HG03196 (cell line): ENCODE measurements around the gene CROCC.

Experiments
- ATAC-seq: cut with Tn5 transposase; IDR thresholded peaks from one replicate; pipeline ENCODE4 v1.9.1; 2021; ENCODE audit not compliant: unreplicated experiment

Gene CROCC

DNA sequence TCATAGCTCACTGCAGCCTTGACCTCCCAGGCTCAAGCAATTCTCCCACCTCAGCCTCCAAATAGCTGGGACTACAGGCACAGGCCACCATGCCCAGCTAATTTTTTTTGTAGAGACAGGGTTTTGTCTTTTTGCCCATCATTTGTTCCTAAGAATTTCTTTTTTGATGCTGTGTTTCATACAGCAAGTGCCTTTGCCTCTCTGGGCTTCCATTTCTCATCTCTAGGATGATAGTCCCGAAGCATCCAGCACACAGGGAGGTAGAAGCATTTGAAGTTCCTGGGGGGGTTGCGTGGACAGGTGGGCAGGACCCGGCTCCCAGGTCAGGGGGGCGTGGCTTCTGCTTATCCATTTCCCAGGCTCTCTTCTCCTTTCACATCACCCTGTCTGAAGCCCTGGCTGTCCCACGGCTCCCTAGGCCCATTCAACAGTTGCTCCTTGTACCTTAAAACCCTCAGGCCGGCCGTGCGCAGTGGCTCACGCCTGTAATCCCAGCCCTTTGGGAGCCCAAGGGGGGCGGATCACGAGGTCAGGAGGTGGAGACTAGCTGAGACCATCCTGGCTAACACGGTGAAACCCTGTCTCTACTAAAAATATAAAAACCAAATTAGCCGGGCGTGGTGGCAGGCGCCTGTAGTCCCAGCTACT is 86.6 kb downstream of the CROCC start:
- ATAC-seq: no peak

DNA sequence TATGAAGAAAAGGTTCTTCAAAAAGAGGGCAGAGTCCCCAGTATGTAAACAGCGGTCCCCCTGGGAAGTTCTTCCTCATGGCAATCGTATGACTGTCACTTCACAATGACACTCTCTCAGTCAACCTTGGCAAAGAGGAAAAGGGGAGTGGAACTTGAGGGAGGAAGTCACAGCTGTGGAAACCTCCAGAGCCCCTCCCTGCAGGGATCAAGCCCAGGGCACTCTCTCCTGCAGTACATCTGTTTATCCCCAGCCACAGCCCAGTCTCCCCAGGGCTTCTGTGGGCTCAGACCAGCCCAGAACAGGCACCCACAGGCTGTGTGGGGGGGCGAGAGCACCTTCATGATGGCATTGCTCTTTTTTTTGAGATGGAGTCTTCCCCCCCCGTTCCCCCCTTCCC is 88.0 kb downstream of the CROCC start:
- ATAC-seq: no peak

DNA sequence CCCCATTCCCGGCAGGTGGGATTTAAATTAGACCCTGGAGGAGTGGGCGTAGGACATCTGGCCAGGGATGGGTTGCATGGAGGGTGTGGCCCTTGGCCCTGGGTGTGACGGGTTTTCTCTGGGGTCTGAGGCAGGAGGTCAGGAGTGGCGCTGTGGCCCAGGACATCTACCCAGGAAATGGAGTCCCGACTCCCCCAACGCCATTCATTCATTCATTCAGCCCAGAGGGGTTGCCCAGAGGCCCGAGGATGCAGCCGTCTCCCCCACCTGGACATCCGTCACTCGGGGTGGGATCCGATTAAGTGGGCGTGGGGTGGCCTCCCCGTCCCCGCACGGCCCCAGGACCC is 89.3 kb downstream of the CROCC start:
- ATAC-seq: peak; percentile 8

DNA sequence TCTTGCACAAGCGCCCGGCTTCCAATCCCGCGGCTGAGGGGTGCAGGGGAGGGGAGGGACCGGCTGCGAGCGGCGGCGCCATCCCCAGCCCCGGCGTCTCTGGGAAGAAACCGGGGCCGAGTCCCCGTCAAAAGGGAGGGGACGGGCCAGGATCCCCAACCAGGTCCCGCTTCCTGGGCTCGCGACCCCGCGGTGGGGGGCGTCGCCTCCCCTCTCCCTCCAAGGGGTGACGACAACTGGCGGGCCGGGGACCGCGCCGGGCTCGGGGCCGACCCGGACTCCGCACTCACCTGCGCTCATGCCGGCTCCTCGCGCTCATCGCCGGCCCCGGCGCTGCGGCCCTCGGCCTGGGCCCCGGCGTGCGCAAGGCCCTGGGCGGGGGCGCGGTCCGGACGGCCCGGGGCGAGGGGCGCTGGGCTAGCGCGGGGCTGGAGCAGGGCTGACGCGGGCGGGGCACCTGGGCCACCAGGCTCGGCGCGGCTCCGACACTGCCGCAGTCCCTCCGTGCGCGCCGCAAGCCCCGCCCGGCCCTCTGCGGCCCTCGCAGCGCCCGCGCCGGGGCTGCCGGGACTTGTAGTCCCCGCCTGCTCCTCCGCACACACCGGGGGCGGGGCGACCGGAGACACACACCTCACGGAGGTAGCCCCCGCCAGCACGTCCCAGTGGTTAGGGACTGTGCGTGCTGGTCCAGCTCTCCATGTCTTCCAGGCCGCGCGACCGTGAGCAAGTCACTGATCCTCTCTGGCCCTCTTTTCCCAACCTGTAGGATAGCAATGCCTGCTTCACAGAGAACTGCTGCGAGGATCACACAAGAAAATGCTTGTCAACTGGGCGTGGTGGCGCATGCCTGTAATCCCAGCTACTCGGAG is 89.9 kb downstream of the CROCC start, which contains the start of gene ATP13A2:
TSS of gene ATP13A2 (minus strand) at position 490 of the 869 bp plus-strand sequence. CDS start at position 300, 190 bp downstream.
- peak; percentile 84 for ATAC-seq

DNA sequence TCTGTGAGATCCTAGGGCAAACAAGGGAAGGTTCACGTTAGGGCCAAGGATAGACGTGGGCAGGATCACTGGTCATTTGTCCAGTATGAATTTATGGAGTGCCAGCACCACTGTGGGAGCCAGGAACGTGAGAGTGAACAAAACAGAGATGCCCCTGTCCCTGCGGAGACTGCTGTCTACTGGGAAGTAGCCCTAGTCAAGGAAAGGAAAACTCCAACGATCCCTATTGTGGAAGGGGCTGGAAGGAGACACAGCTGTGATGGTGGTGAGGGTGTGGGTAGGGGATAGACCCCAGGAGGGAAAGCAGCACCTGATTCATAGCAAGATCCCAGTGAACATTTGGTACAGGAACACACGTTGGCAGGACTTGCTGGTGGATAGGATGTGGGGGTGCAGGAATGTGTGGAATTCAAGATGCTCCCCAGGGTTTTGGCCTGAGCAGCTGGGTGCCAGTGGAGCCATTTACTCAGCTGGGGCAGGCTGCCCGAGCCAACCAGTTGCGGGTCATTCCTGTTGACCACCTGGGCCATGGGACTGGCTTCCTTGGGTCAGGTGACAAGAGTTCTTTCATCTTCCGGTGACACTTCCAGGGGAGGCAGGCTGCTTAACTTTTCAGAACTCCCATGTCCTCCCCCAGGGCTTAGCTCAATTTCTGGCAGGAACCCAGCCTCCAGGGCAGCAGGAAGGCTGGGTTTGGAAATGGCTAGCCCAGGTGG is 91.2 kb downstream of the CROCC start:
- no peak for ATAC-seq

DNA sequence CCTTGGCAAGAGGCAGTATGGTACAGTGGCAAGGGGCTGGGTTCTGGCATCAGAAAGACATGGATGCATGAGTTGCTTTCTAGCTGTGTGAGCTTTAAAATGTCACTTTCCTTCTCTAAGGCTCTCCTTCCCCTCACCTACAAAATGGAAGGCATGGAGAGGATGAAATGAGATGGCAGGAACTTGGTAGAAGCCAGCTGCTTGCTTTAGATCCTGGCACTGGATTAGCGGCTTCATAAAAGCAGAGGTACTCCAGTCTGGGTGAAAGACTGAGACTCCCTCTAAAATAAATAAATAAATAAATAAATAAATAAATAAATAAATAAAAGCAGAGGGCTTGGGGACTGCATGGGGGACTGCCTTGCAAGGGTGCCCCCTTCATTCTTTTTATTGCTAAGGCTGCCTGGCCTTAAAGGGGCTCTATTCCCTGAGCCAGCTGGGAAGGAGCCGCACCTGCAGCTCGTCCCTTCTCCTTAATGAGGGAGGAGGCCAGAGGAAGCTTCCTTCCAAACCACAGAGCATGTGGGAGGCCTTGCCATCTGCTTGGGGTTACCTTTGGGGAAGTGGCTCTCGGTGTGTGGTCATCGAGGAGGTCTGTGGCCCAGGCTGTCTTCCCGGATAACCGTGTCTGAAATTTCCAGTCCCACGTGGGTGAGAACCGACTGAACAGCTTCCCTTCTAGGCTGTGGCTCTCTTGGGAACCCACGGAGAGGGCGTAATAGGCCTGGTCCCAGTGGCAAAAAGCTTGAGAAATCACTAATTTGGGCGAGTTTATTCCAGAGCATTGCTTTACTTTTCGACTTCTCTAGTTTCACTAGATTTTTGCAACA is 92.0 kb downstream of the CROCC start:
- no peak for ATAC-seq

DNA sequence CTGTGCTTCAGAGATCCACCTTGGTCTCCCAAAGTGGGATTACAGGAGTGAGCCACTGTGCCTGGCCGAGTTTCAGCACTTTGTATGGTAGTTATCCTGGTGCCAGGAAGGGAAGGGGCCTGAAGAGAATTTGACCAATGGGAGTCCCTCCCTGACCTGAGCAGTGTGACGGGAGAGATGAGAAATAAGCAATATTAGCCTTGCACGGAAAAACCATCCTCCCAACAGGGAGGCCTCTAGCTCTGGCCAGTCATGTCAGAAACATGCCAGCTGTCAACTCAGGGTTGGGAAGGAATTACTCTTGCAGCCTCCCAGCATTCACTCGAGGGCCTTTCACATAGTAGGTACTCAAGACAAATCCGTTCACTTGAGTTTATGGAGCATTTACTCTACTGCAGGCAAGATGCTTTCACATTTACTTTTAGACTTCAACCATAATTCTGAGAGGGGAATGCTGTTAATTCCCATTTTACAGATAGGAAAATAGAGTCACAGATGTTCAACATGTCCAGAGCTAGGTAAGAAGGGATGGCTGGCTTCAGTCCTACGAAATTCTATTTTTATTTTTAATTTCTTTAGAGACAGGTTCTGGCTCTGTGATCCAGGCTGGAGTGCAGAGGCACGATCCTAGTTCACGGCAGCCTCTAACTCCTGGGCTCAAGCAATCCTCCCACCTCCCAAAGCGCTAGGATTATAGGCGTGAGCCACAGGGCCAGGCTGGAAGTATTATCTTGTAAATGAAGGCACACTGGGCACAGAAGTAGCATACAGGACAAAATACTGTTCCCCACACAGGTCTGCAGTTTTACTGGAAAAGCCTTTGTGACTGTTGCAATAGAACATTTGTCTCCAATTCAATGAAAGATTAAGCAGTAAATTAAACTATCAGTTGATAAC is 93.2 kb downstream of the CROCC start:
- ATAC-seq: no peak

DNA sequence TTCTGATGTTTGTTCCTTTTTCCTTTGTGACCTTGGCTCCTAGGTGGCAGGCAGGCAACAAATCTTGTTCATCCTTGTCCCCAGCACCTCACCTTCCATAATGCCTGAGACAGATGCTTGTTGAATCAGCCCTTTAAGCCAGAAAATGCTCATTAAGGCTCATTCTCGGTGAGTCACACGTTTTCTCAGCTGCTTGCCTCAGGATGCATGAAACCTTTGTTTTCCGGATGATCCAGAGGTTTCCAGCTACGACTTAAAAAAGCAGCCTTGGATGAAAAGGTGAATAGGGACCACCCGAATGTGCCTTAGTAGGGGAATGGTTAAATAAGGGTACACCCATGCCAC is 94.6 kb downstream of the CROCC start:
- no peak for ATAC-seq

DNA sequence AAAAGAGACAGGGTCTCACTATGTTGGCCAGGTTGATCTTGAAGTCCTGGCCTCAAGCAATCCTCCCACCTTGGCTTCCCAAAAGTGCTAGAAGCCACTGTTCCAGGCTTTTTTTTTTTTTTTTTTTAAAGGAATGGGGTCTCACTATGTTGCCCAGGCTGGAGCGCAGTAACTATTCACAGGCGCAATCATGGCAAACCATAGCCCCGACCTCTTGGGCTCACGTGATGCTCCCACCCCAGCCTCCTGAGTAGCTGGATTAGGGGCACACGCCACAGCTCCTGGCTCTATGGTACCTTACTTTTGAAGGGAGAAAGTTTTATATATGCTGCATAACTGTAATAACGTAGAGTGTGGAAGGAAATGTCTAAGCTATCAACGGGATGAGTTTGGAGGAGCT is 95.7 kb downstream of the CROCC start:
- ATAC-seq: no peak

DNA sequence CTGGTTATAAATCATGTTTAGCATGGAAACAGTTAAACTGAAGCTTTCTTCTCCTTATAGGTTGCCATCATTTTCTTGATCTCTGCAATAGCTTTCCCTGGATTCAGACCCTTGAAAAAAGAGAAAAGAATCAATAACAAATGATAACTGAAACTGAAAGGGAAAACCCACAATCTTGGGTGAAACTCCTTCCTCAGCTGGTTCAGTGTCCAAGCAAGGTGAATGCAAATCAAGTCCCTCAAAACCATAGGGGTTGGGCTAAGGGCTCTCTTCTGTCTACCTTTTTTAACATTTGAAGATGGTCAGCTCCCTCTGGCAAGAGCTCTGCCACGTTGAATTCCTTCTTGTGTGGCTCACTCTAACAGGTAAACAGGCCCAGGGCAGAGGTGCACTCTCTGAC is 97.1 kb downstream of the CROCC start:
- ATAC-seq: no peak

DNA sequence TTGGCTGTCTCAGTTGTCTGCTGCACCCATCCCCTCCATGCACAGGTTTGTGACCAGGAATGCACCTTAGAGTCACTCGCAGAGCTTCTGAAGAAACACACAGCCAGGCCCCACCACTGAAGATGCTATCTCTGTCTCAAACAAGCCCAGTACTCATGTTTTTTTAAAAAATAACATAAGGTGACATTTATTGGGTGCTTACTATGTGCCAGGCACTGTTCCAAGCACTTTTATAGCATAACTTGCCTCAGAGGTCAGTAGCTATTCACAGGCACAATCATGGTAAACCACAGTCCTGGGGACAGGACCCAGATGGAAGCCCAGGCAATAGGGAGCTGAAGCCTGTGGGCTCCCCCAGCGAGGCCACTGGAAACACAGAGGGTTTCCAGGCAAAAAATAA is 98.8 kb downstream of the CROCC start:
- no peak for ATAC-seq

DNA sequence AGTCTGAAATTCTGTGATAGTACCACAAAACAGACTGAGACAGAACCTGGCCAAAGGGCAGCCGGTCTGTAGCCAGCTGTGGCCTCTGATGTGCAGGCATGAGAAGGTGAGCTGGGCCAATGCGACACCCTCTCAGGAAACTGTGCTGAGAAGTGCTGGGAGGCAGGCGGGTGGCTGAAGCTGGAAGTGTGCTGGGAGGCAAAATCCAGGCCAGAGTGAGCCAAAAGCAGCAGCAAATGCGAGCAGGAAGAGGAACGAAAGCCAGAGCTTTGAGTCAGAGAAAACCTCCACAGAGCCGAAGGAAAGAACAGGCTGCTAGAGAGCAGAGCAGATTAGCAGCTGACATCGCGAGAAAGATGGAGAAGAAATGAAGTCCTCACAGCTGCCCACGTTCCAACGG is 100.2 kb downstream of the CROCC start:
- no peak for ATAC-seq
